Posterior vena cava (tissue), 2 donors: ENCODE measurements around the gene CCN2. TPM values are rescaled to one million over a fixed set of nuclear protein-coding genes. Genes with fewer than 3 reads are reported as not detected.
"Not testable (repeated sequence)": the region's sequence is repeated elsewhere in the genome, so short reads cannot be mapped to it uniquely, and the experiment has no call there.

Experiments used
- DNase-seq: peaks from one replicate; pipeline ENCODE4 v3.0.0-alpha.2; 2020; ENCODE audit warnings: low spot score
- intact Hi-C, 2 donors: fragments of 100-400 bp; cut with DNase I; formaldehyde crosslinking; loops; one replicate each; pipeline versions ENCODE4 v1.14.1 to v1.14.2; 2022 to 2023
- total RNA-seq, 2 donors: library from RNA; stranded (reverse); fragmentation: NEBNext Ultra II Directional; extraction: Animal tissue kit (Norgen Biotek cat#: 25700); gene quantifications; one replicate each; pipeline ENCODE4 v1.2.1, GENCODE V29; 2021
- donor health status: DM: yes; HTN: yes; CAD: no.
- donor health status: DM: yes; HTN: yes; CAD: no.

CCN2 gene
- total RNA-seq, 2 donors from 2014 or later, result 357 to 408 TPM

DNA sequence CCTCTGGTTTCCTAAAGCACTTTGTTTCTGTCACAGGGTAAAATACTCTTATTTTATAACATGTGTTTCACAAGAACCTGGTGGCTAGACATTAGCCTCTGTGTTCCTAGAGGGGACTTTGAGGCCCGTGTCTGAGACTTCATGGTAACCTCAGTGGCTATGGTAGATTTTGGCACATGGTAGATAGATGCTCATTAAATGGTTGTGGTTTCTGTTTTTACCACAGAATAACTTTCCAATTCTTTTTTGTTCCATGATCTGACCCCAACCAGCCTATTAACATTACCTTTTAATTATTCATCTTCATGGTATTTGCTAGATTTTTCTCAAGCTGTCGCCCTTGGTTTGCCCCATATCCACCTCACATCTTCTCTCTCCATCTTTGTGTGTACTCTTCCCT, 34.3 kb downstream of the CCN2 start:
- intact Hi-C loops, result no loop called here
- DNase-seq, result no peak

- intact Hi-C loops, DNase-seq: not testable (repeated sequence)
Observed at GRCh38 chr6:131916091-131916796, 34.9 kb downstream of the CCN2 start.

- intact Hi-C loops, result loop anchor here in 1 of 2 donors (5.0 kb wide), 1 partner anchor 218 kb away; no protein-coding TSS in a partner anchor
- DNase-seq, result no peak
Observed at GRCh38 chr6:131914967-131915751, 36.0 kb downstream of the CCN2 start.

- DNase-seq, result no peak
- intact Hi-C loops, result loop anchor here in 1 of 2 donors (5.0 kb wide), 1 partner anchor 217 kb away; no protein-coding TSS in a partner anchor
Observed at GRCh38 chr6:131914234-131914633, 36.9 kb downstream of the CCN2 start.

DNA sequence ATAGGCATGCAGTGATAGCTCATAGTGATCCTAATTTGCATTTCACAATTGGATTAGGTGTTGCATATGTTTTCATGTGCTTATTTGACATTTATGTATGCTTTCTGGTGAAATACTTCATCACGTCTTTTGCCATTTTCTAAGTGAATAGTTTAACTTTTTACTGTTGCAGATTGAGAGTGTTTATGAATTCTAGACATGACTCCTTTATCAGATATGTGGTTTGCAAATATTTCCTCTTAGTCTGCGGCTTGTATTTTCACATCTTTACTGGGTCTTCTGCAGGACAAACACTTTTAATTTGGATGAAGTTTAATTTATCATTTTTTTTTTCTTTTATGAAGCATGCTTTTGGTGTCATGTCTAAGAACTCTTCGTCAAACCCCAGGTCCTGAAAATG, 39.2 kb downstream of the CCN2 start:
- intact Hi-C loops, result loop anchor here in 1 of 2 donors (5.0 kb wide), 1 partner anchor 215 kb away; no protein-coding TSS in a partner anchor
- DNase-seq, result no peak

GRCh38 chr6:131910956-131911355, 40.2 kb downstream of the CCN2 start:
- intact Hi-C loops, result loop anchor here in 1 of 2 donors (5.0 kb wide), 1 partner anchor 214 kb away; no protein-coding TSS in a partner anchor
- DNase-seq, result no peak

GRCh38 chr6:131910219-131910589, 41.0 kb downstream of the CCN2 start:
- DNase-seq, result no peak
- intact Hi-C loops, result loop anchor here in 1 of 2 donors (5.0 kb wide), 1 partner anchor 213 kb away; no protein-coding TSS in a partner anchor

DNA sequence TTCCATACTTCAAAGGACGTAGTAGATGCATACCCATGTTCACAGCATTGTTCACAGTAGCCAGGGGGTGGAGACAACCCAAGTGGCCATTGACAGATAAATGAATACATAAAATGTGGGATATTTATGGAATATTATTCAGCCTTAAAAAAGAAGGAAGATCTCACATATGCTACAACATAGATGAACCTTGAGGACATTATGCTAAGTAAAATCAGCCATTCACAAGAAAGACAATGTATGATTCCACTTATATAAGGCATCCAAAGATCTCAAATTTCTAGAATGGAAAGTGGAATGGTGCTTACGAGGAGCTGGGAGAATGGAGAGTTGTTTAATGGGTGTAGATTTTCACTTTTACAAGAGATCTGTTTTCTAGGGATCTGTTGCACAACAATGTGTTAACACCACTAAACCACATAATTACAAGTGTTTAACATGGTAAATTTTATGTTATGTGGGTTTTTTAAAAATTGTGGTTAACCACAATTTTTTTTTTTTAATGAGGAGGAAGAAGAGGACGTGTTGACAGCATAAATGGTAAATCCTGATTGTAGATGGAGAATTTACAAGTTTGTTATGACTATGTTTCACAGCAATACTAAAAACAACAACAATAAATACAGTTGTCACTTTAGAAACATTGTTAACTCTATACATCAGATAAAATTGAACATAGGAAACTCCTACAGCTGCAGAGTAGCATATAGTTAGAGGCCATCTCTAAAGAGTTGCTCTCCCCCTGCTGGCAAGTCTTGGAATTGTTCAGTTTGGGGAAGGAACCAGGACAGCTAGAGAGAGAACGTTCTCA, 41.6 kb downstream of the CCN2 start:
- DNase-seq, result no peak
- intact Hi-C loops, result loop anchor here in 1 of 2 donors (5.0 kb wide), 1 partner anchor 212 kb away; no protein-coding TSS in a partner anchor

GRCh38 chr6:131908787-131909186, 42.4 kb downstream of the CCN2 start:
- intact Hi-C loops, DNase-seq: not testable (repeated sequence)

- DNase-seq, intact Hi-C loops: not testable (repeated sequence)
Observed at GRCh38 chr6:131903734-131904133, 47.4 kb downstream of the CCN2 start.

DNA sequence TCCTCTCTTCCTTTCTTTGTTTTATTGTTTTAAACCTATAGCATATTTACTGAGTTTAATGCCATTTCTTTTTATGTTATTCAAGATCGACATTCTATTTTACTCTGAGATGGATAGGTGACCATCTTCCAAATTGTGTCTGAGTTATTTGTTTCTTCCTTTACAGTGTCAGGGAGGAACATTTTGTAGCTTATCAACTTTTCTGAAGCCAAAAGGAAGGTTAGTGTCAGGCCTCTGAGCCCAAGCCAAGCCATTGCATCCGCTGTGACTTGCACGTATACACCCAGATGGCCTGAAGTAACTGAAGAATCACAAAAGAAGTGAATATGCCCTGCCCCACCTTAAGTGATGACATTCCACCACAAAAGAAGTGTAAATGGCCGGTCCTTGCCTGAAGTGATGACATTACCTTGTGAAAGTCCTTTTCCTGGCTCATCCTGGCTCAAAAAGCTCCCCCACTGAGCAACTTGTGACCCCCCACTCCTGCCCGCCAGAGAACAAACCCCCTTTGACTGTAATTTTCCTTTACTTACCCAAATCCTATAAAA, 49.8 kb downstream of the CCN2 start:
- DNase-seq, intact Hi-C loops: not testable (repeated sequence)

DNA sequence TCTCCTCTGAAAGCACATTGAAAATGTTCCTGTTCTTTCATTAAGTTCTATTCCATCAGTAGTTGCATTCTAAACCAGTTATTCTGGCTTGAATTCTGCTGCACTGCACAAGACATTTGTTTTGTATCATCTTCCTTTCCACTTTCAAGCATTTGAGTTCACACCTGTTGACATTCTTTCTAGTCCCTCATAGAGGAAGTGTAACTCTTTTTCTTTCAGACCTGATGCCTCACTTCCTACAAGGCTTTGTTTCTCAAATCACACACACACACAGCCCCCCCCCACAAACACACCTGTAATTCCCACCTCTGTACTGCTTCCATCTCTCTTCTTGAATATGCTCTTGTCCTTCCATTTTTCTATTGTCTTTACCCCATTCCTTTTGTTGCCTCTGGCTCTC, 50.9 kb downstream of the CCN2 start:
- no peak for DNase-seq
- intact Hi-C loops, result no loop called here

DNA sequence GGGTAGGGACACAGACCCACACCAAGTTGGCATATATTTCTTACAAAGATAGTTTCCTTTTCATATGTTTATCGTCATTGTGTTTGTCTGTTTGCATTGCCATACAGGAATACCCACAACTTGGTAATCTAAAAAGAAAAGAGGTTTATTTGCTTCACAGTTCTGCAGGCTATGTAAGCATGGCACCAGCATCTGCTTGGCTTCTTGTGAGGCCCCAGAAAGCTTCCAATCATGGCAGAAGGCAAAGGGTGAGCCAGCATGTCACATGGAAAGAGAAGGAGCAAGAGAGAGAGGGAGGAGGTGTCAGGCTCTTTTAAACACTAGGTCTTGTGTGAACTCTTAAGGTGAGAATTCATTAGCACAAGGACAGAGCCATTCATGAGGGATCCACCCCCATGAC, 52.5 kb downstream of the CCN2 start:
- intact Hi-C loops, result no loop called here
- no peak for DNase-seq

Other genes with a start within 250 kb of the CCN2 start
- not detected for gene OR2A4, start 250.0 kb downstream of the CCN2 start, total RNA-seq
- gene CTAGE9, start 240.4 kb downstream of the CCN2 start, total RNA-seq, result not detected
- gene ENPP1, start 143.4 kb downstream of the CCN2 start, total RNA-seq, result 10 to 100 TPM; 13.5 to 13.6 TPM